ENCODE results near the gene JAZF1.

The JAZF1 gene

DNA sequence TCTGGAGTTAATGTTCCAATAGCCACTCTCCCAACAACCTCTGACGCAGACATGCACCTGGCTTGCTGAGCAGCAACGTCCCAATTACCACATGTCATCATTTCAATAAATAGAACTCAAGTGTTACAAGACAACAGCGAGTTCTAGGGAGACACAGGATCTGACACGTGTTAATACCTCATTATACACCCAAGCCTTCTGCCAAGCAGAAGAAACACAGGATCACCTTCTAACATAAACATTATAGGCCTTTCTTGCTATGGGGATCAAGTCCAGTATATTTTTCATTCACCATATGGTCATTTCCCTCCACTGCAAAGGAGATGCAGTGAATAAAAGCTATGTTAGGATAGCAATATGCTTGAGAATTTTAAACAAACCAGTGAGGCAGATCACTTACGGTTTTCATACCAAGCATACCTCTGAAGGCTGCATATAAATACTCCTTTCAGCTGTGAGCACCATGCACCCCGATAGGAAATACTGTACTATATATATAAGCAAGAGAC lies 74.2 kb downstream of the JAZF1 start:
- DNase-seq (ENCODE audit: low read depth in 2 of 2): no peak

DNA sequence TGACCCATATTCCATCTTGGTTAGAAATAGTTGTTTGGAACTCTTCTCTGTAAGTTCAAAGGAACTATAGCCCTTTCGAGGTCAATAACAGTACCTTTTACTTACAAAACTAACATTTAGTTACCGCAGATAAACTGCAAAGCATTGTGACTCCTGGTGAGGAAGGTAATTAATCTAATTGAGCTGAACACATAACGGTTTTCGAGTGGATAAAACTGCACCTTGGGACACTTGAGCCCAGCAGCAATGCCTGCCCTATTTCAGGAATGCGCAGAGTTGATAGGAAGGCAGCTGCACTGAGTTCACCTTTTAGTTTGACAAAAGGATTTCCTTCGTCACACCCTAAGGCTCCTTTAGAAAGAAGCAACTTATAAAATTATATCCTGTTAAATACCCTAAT lies 75.4 kb downstream of the JAZF1 start:
- DNase-seq (ENCODE audit: low read depth in 2 of 2): no peak

- no peak for DNase-seq (ENCODE audit: low read depth in 2 of 2)
Observed at GRCh38 chr7:28104811-28105210, 75.8 kb downstream of the JAZF1 start.

- no peak for DNase-seq (ENCODE audit: low read depth in 2 of 2)
Observed at GRCh38 chr7:28104041-28104541, 76.5 kb downstream of the JAZF1 start.

GRCh38 chr7:28102797-28103196 lies 77.8 kb downstream of the JAZF1 start:
- no peak for DNase-seq (ENCODE audit: low read depth in 2 of 2)

- peak; percentile 8 to 26 for DNase-seq (ENCODE audit: low read depth in 2 of 2)
Observed at GRCh38 chr7:28096713-28097112, 83.9 kb downstream of the JAZF1 start.

DNA sequence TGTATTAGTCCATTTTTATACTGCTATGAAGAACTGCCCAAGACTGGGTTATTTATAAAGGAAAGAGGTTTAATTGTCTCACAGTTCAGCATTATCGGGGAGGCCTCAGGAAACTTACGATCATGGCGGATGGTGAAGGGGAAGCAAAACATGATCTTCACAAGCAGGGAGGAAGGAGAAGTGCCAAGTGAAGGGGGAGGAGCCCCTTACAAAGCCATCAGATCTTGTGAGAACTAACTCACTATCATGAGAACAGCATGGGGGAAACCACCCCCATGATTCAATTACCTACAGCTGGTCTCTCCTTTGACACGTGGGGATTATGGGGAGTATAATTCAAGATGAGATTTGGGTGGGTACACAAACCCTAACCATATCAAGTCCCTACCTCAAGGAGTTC lies 85.4 kb downstream of the JAZF1 start:
- no peak for DNase-seq (ENCODE audit: low read depth in 2 of 2)

- peak; percentile 16 to 60 for DNase-seq (ENCODE audit: low read depth in 2 of 2)
Observed at GRCh38 chr7:28093623-28094232, 86.9 kb downstream of the JAZF1 start.

GRCh38 chr7:28091190-28091589 lies 89.4 kb downstream of the JAZF1 start:
- no peak for DNase-seq (ENCODE audit: low read depth in 2 of 2)

- DNase-seq (ENCODE audit: low read depth in 2 of 2): no peak
Observed at GRCh38 chr7:28088901-28089714, 91.5 kb downstream of the JAZF1 start.

DNA sequence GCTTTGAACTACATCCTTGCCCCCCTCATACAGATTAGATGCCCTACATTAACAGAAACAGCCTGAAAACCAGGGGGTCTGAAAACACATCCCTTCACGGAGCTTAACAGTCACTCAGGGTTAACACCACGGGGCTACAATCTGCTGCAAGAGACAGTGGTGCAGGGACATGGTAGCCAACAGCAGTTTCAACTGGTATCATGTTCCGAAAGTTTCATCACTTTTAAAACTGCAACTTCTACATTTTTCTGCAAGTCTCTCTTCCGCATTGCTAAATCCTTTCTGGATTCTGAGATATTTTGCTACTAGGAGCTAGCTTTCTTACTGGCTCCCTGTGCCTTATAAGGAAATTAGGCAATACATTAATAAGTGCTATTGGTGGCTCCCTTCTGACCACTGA lies 92.6 kb downstream of the JAZF1 start:
- no peak for DNase-seq (ENCODE audit: low read depth in 2 of 2)

DNA sequence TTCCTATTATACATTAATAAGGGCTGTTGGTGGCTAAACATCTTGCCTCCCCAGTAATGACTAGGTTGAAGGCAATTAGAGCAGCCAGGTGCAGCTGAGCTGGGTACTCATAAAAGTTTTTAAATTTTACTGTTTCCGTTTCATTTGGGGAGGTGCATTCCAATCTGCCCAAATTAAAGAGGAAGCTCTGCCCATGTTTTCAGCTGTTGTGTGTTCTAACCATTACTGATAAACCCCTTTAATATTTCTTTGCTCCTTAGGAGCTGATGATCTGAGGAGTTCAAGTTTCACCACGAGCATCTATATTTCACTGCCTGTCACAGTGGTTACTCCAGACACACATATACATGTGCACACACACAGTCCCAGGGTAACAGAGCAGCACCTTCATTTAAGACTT lies 94.4 kb downstream of the JAZF1 start:
- DNase-seq (ENCODE audit: low read depth in 2 of 2): no peak

GRCh38 chr7:28083998-28084985 lies 96.3 kb downstream of the JAZF1 start:
- no peak for DNase-seq (ENCODE audit: low read depth in 2 of 2)

DNA sequence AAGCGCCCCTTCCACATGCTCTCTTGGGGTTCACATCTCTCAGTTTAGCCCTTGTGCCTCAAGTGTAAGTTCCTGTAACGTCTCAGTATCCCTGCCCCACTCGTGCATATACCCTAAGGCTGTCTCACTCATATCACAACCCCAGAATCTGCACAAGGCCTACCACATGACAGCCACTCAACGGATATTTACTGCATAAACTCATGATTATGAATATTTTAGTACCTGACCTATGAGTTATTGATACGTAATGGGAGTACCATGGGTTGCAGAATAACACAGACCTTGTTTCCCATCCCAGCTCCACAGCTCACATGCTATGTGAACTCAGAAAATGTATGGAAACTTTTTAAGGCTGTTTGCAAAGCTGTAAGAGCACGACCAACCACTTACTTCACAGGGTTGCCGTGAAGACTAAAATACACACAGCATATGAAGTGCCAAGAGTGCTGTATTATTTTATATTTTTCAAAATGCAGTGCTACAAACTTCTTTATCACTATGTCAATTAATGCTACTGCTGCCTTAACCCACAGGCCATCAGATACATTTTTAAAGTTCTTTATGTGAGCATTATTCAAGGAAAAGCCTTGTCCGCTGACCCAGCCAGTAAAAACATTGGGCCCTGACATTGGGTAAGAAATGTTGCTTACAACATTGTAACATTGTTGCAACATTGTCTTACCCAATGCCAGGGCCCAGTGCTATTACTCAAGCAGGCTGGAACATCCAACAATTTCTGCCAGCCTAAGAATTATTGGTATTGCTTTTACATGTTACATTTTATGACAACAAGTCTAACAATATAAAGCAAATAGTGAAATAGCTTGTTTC lies 97.2 kb downstream of the JAZF1 start:
- no peak for DNase-seq (ENCODE audit: low read depth in 2 of 2)

DNA sequence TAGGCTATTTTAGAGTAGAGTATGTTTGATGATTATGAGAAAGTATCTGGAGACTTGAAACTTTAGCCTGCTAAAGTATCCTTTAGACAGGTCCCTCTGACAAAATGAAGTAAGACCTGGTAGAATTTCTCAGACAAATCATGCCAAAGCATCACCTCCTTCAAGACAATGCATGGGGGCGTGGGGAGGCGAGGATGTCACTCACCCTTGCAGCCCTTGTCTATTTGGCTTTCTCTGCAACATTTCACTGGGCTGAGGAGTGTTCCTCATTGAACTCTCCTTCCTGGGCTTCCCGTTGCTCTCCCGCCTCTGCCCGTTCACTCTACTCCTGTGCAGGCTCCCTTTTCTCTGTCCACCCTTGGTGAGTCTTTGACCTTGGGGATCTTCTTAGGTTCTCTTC lies 98.5 kb downstream of the JAZF1 start:
- DNase-seq (ENCODE audit: low read depth in 2 of 2): no peak

DNA sequence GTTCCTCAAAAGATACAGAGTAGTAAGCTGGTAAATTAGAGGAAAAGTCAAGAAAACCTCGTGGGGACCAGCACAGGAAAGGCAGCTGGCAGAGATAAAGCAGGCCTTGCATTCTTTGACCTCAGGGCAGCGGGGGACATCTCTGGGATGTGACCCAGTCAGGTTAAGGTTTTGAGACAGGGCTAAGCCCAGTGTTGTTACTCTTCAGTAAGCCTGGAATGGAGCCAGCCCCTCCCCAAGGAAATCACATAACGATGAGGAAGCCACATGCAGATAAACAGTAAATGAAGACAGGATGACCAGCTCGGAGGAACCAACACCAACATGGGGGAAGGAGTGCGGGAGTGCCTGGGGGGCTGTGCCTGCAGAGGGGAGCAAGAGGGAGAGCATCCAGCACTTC lies 99.6 kb downstream of the JAZF1 start:
- DNase-seq (ENCODE audit: low read depth in 2 of 2): no peak

- DNase-seq (ENCODE audit: low read depth in 2 of 2): peak; percentile 19 to 39
Observed at GRCh38 chr7:28078036-28078901, 102.3 kb downstream of the JAZF1 start.

GRCh38 chr7:28077616-28078015 lies 103.0 kb downstream of the JAZF1 start:
- DNase-seq (ENCODE audit: low read depth in 2 of 2): no peak

- no peak for DNase-seq (ENCODE audit: low read depth in 2 of 2)
Observed at GRCh38 chr7:28076423-28077200, 104.0 kb downstream of the JAZF1 start.
